GM21390 (cell line): ENCODE measurements around the gene WNT11.

Experiments used
- ATAC-seq: cut with Tn5 transposase; IDR thresholded peaks from one replicate; pipeline ENCODE4 v1.9.1; 2021; ENCODE audit not compliant: unreplicated experiment

Gene WNT11

DNA sequence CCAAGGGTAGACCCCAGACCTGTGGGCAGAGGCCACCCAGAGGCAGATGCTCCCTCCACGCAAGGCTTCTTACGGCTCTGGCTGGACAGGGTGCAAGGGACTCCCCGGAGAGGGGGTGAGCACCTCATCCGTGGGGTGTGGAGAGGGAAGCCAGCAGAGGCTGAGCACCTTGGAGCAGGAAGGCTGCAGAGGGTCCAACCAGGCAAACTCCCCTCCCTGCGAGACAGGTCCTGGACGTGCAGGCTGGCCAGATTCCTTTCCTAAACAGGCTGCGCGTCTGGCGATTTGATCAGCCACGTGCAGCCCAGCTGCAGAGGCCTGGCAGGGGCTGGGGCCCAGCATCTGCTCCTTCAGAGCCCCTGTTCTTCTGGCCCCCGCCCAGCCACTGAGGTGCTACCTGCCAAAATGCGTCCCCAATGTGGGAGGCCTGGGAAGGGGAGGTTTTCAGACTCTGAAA is 49.3 kb downstream of the WNT11 start:
- ATAC-seq = no peak

DNA sequence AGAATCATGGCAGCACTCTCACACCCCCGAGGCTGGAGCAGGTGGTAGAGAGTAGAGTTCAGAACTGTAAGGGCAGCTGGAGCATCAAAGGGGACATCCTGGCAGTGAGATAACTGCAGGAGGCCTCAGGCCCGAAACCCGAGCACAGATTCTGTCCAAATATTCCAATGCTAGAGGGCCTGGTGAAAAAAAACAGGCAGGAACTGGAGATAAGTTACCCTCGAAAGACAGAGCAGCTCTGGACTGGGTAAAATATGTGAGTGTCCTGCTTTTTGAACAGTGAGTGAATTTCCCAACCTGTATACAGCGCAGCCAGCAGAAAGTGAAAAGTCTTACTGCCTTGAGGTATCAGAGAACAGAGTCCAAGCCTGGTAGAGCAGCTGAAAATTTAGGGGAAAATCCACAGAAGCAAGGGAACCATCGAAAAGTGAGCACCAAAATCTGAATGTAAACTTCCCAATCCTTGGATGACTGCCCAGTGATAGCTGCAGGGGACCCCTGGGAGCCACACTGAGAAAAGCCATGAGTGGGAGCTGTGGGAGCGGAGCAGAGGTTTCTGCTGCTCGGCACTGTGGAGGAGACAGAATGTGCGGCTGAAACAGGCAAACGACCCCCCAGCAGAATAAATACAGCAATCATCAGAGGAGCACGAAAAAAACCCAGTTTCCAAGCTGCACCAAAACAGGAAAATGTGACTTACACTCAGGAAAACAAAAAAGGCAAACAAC is 50.6 kb downstream of the WNT11 start:
- ATAC-seq = no peak

DNA sequence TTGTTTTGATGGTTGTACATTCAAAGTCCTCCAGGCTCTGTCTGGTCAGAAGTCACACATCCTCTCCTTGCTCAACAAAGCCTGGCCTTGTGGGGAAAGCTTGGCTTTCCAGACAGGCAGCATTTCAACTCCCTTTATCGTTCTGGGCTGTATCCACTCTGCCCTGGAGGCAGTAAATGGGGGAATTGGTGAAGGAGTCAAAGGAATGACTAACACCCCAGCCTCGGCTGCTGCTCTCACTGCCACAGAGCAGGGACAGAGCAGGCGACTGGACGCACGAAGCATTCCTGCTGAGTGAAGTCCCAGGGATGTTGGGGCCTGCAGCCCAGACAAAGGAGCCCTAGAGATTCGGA is 52.8 kb downstream of the WNT11 start:
- ATAC-seq = no peak

DNA sequence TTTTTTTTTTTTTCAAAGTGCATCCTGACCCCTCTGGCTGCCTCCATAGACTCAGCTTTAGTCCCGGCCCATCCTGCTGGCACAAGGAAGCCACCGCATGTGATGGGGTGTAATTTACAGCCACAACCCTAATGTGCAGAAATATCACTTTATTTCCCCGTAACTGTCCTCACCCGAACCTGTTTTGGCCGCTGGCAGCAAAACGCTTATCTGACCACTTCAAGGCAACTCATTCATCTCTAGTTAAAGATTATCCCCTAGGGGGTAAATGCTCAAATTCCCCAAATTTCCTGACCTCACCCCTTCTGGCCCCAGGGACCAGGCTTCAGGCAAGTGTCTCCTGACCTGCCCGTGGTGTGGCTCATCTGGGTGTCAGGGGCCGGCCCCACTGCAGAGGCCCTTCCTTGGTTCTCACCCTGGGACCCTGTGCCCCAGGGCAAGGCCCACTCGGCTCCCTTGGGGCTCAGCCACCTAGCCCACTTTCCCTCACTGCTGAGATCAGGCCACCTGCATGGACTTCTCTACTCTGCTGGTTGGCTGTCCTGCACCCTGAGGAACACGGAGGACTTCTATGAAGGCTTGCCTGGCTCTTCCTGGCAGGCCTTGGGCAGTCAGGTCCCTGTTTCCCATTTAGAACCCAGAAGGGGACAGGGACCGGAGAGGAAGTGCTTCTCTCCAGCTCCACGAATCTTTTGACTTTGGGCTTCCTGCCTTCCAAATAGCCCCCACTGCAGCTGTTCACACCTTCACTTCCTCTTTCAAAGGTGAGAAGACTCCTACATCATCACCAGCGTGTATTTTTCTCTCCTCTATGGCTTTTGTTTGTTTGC is 53.3 kb downstream of the WNT11 start:
- peak; percentile 56 for ATAC-seq

DNA sequence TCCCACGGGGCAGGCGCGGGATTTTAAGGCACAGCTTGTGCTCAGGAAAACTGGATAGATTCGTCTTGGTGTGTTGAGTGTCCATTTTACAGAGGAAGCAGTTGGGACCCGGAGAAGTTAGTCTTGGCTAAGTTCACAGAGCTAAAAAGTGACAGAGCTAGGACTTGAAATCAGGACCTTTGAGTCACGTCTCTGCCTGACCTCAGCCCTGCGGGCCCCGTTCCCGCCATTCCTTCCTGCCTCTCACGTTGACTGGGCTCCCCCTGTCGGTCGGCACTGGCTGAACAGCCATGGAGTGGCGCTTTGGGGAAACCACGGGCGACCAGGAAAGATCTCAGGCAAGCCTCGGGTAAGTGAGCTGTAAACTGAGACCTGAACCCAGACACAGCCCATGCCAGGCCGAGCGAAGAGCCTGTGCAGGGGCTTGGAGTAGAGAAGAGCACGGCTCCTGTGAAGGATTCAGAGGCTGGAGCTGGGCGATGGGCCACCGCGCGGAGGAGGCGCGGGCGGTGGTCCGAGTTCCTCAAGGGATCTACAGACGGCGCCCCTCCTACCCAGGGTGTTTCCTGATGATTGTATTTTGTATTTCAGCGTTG is 54.1 kb downstream of the WNT11 start:
- ATAC-seq = peak; percentile 67

DNA sequence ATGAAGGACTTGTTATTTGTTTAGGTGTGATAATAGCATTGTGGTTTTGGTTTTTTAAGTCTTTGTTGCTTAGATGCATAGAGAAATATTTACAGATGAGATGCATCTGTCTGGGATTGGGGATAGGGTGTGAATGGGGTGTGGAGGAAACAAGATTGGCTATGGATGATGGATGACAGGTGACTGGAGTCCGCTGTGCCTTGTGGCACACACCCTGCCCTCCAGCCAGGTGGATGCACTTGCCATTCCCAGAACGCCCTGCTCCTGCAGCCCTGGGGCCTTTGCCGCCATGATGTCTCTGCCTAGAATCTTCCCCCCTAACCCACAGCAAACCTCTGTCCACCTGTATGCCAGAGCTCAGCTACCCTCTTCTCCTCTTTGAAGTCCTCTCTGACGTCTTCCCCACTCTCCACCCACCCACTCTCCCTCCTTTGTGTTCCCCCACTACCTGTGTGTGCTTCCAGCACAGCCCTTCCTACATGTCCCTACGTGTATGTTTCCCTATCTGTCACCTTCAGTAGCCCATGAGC is 54.7 kb downstream of the WNT11 start:
- no peak for ATAC-seq

DNA sequence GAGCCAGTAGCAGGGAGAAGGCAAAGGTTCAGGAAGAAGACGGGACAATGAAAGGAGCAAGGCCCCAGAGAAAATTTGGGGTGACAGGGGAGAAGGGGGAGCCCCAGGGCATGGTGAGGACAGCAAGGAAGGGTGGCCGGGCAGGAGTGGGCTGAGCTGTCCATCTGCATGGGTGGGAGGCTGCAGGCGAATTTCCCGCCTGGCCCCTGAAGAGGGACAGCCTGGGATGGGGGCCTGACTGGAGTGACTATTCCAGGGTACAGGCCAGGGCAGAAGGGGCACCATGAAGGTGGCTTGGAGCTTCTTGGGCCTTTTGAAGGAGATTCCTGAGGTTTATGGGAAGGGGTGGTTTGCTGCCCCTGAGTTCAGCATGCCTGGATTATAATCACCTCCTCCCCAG is 56.2 kb downstream of the WNT11 start:
- no peak for ATAC-seq

DNA sequence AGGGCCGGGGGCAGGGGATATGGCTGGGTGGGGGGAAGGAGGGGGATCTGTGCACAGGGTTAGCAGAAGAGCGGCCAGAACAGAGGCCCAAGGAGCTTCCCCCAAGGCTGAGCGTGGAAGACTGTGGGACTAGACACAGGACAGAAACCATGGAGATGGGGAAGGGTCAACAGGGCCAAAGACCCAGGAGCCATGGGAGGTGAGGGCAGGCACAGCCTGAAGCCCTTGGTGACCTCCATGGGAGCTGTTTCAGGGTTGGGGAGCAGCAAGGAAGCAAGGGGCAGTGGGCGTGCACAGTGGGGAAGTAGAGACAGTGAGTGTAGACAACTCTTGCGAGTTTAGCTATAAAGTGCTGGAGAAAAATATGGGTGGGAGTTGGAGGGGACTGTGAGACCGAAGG is 56.6 kb downstream of the WNT11 start:
- no peak for ATAC-seq

DNA sequence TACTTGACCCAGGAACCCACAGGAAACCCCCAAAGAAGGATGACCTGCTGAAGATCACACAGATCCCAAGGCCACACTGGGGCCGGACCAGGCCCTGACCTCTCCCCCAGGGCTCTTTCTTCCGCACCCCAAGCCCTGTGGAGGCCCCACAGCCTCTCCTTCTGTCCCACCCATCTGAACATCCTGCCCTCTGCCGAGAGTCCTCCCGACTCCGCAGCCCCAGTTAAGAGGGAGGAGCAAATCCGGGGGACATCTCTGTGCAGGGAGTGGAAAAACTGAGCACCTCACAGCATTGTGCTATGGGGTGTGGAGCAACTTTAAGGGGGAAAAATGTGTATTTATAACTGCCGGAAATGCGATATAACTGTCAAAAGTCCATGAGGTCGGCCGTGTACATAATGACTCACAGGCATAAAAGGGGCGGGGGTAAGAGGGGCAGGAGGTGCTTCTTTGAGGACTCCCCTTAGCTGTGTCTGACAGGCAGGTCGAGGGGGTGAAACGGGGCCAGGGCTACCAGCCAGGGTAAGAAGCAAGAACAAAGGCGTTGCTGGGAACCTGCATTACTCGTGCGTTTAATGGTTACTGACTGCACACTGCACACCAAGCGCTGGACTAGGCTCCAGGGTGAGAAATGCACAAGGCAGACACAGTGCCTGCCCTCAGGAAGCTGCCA is 57.2 kb downstream of the WNT11 start:
- no peak for ATAC-seq

DNA sequence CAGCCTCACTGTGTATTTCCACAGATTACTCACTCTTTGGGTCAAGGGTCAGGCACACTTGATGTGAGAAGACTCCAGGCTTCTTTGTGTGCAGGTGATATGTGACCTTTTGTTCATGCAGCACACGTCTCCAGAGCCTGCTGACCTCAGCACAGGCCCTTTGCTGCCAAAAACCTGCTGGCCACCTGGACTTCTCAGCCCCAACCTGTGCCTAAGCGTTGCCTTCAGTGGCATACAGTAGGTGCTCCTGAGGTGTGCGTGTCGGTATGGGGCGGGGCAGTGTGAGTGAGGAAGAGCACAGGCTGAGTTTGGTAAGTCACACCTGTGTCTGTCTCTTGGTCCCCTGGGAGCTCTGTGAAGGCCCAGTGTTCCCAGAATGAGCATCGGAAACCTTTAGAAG is 58.1 kb downstream of the WNT11 start:
- no peak for ATAC-seq

DNA sequence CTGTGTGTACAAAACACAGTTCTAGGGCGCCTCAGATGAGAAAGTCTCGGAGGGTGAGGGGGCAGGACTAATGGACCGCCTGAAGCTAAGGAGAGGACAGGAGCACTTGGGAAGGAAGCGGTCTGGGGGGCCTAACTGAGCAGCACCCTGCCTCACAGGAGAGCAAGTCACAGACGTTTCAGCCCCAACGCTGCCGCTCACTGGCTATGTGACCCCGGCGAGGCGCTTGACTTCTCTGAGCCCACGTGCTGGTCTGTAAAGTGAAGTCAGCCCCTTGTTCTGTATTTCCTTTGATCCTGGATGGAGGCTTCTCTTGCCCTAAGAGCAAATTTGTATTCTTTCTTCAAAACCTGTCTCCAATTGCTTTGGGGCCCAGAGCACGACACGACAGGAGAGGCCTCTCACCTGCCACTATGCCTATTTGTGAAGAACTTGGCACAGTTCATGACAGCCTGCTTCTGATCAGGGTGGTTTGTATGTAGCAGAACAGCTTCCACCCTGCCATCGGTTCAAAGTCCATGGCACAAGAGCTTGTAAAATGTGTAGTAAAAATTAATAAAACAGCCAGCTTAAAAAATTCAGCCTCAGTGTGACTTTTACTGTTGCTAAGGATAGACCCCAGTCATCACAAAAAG is 59.1 kb downstream of the WNT11 start:
- no peak for ATAC-seq

DNA sequence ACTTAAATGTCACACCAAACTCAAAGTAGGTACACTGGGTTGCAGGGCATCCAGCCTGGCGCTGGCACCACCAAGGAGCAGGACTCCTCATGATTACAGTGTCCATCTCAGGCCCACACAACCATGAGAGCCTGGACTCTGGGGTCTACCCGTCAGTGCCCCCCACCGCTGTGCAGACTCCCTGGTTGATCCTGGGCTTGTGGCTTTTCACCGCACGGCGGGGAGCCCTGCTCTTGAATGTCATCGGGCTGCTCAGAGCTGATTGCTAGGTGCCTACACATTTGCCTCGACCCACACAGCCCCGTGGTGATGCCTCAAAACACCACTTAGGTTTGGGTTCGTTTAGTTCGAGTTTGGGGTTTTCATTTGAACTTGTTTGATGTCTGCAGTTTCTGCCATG is 63.0 kb downstream of the WNT11 start:
- ATAC-seq = no peak

DNA sequence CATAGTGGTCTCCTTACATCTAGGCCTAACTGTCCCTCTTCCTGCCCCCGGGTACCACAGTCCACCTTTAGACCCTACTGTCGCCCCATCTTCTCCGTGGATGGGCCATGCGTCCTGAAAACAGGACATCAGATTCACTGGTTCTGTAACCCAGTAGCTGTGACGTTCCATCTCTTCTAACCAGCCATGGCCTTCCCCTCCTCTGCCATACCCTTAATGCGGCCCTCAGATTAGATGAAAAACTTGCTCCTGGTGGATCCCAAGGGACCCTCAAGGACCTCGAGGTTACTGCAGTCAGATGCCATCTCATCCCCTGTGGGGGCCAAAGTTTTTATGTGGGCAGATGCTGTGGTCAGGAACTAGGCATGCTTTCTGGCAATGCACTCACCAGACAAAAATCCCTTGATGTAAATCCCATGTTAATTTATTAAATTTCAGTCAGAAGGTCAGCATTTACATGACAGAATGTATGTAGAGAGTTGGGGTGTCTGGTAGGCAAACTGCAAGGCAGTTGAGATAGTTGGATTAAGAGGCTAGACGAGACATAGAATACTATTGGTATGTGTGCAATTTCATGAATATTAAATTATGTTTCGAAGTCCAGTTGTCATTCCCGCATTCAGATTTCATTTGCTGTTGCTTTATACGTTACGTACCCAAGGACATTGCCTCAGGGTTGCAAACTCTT is 64.3 kb downstream of the WNT11 start:
- no peak for ATAC-seq

DNA sequence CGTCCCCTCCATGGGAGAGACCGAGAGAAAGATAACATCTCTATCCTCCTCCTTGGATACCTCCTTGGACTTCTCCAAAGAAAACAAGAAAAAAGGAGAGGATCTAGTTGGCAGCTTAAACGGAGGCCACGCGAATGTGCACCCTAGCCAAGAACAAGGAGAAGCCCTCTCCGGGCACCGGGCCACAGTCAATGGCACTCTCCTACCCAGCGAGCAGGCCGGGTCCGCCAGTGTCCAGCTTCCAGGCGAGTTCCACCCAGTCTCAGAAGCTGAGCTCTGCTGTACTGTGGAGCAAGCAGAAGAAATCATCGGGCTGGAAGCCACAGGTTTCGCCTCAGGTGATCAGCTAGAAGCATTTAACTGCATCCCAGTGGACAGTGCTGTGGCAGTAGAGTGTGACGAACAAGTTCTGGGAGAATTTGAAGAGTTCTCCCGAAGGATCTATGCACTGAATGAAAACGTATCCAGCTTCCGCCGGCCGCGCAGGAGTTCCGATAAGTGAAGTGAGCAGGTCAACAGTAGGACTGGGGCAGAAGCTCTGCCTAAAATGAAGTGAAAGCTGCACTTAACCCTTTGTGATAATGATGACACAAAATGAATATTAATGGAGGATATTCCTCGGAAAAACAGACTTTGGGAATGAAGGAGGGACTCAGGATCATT is 65.3 kb downstream of the WNT11 start:
- ATAC-seq = no peak

DNA sequence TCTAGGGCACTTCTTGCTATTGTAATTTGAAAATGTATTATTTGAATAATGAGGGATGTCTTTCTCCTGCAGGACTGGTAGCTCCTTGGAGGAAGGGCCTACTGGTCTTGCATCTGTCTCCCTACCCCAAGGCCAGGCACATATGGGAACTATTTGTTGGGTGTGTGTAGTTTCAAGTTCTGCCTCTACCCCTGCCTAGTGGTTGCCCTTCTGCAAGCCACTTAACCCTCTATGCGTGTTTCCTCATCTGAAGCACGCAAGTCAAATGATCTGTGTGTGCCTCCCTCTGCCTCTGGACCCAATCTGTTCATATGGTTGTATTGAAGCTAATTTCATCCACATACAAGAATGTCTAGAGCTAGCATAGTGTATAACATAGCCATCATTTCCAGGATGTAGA is 67.0 kb downstream of the WNT11 start:
- no peak for ATAC-seq
